HG03139 (cell line): Measurements from ENCODE around the gene OR5AR1.
"Not testable (repeated sequence)": the region's sequence is repeated elsewhere in the genome, so short reads cannot be mapped to it uniquely, and the experiment has no call there.

Experiments
- ATAC-seq: cut with Tn5 transposase; IDR thresholded peaks from one replicate; pipeline ENCODE4 v1.9.1; 2021; ENCODE audit not compliant: unreplicated experiment

Gene OR5AR1

DNA sequence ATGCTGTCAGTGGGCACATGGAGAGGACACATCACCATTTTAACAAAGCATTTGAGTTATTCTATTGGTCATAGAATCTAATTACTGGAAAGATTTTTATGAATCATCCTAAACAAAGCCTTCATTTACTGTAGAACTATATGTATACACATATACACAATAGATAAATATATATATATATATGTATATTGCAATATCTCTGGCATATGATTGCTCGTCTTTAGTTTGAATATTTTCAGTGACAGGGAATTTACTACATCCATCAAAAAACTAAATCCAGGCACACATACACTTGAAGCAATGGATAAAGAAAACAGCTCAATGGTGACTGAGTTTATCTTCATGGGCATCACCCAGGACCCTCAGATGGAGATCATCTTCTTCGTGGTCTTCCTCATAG, at the start of gene OR5AR1:
OR5AR1 (plus strand) TSS at position 301 of the 400 bp plus-strand sequence; CDS start at position 301, 0 bp downstream.
- no peak for ATAC-seq

DNA sequence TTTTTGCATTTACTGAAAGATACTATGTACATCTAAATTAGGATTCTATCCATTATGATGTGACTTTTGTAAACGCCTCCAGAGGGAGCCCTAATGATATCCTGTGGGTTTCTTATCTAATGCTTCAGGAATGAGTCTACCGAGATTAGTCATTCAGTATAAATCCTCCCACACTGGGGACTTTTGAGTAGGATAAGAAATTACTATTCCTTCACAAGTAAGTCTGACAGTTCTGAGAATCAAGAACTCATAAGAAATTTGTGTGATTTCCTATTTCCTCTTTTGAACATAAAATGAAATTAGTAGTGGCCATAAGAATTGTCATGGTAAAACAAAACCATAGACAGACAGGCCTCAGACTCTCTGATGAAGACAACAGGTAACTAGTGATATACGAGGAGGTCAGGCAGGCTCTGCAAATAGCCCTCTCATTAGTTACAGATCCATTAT, 38.8 kb upstream of the OR5AR1 start:
- no peak for ATAC-seq

DNA sequence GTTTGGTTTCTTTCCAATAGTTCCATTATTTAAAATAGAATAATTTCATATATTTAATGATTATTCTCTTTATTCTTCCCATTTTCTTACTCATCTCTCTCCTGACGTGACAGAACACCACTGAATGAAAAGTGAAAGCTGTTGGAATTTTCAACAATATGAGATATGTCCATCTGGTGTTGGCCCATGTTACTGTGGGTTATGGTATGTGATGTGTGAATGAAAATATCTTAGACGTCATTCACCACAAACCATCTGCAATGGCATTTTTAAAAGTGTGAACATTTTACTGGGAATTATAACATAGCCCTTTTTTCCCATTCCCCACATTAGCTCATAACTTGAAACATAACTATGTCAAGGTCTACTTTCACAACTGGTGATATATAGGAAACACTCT, 37.5 kb upstream of the OR5AR1 start:
- no peak for ATAC-seq

DNA sequence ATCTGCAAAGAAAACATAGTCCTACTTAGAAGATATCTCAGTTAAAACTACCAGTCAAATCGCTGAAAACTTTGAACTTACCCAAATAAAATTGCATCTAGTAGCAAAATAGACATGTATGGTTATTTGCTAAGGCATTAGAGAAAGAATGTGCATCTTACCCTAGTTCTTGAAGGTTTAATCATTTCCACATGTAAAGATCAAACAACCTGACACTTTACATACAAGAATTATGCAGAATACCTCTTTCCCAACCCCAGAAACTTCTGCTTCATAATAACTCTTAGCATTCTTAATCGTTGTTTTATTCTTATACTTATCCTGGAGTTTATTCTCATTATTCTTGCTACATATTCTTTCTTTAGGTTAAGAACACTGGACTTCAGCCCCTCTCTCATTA, 31.2 kb upstream of the OR5AR1 start:
- ATAC-seq = no peak

DNA sequence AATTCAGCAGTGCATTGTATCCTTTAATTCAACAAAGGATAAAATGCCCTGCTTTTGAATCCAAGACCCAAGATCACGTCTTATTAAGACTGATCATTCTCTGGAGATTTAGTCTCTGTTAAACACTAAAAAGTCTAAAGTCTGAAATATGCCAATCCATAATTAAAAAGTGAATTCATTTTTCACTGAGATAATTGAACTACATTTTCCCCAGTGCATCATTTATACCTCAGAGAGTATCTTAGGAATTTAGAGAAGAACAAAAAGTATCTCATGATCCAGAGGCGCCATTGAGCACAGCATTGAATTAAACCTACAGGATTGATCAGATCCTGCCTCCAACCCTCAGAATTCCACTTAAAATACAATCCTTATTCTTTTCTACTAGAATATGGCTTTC, 26.6 kb upstream of the OR5AR1 start:
- ATAC-seq = no peak

DNA sequence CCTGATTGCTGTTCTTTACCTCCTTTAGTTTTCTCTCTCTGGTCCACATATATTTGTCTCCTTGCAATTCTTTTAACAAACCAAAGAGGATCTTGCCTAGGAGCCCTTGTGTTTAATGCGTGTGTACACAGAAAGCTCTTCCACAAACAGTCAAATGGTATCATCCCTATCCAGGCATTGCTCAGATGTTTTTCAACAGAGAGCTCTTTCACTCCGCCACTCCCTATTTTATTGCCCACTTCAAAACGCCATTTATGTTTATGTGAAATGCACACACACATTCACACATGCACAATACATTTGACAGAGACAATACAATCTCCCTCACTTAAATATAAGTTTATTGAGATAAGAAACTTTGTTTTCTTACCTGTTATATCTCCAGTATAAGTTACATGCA, 26.0 kb upstream of the OR5AR1 start:
- no peak for ATAC-seq

DNA sequence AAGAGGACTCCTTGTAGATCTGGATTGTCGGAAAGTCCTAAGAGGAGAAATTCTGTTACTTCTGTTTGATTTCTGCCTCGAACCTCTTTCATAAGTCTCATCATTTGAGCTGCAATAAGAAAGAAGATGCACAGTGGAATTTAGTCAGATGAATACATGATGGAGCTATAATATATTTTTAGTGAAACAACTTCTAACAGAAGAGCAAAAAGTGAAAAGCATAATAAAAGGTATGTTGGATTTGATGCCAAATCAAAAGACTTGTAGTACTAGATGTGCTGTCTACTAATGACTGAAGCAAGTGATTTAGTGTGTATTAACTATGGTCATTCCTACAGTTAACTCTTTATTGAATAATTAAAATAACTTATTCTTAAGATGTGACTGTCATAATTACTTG, 21.1 kb upstream of the OR5AR1 start, which contains the start of gene OR5AP2:
OR5AP2 (minus strand) TSS at position 101 of the 400 bp plus-strand sequence; CDS start at position 101, 0 bp downstream.
- ATAC-seq = no peak

DNA sequence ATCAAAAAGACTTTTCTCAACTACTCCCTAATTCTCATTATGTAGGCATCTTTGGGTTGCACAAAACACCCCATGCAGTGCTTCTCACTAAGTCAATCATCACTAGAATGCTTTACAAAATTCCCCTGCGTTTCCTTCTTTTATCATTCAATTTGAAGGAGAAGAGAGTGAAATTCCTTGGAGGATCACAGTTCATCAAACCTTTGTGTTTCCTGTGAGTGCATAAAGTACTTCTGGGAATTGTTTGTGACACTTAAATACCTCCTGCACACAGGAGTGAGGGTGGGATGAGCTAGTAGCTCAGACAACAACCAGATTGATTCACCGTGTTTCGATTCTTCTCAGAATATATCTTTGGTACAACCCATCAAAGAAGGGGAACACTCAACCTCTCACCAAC, 3.7 kb upstream of the OR5AR1 start:
- ATAC-seq = no peak

DNA sequence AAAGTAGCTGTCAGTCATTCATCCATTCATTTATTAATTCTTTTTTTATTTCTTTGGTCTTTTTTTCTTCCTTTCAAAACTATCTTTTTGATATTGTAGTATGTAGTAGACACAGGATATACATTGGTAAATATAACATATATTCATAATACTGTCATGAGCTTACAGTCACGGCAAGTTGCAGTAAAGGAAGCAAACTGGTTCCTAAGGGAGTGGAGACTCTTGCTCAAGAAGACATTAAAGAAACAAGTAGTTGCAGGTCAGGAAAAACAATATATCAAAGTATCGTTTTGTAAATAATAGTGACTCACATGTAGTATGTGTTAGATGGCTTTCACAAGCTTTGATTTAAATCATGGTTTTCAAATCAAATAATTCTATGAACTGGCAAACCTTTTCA, 7.5 kb downstream of the OR5AR1 start:
- no peak for ATAC-seq

DNA sequence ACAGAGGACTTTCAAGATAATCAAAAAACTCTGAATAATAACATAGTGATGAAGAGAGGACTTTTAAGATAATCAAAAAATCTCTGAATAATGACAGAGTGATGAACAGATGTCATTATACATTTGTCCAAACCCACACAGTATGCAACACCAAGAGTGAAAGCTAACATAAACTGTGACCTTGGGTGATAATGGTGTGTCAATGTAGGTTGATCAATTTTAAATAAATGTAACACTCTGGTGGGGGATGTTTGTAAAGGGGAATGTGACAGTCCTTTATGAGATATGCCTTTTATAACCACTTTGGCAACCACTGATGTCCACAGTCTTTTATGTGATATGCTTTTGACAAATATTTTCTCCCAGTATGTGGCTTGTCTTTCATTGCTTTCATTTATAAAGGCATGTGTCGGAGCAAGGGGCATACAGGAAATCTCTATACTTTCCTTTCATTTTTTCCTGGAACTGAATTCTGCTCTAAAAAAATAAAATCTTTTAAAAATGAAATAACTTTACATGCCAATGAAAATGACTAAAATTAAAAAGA, 25.1 kb downstream of the OR5AR1 start:
- no peak for ATAC-seq

DNA sequence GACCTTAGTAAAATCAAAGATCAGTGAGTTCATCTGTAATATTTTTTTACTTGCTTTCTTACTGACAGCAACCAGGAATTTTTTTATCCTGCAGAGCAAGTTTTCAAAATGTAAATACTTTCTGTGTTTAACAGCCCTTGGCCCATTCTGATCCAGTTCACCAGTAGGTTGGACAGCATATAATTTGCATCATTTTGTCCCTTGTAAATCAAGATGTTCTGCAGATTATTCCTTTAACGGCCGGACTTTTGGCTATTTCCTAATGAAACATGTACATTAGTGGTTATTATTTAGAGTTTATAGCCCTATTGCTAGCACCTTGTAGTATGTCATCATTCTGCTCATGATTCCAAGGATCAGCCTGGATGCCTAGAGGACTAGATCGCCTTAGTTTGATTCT, 27.7 kb downstream of the OR5AR1 start:
- ATAC-seq = not testable (repeated sequence)

DNA sequence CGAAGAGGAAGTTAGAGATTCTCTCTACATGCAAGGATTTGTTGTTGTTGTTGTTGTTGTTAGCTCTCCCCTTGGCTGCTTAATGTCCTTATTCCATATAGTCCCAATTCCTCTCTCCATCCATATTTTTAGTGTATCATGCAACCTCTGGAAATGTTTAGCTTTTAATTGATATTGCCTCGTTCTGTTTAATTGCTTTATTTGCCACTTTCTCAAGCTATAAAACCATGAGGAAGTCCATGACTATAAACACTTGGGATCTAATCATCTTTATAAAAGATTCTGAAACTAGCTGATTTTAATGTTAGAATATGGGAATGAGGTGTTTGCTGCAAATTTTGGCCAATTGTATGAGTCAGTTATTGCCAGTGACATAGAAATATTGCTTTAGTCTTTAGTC, 29.9 kb downstream of the OR5AR1 start:
- no peak for ATAC-seq

DNA sequence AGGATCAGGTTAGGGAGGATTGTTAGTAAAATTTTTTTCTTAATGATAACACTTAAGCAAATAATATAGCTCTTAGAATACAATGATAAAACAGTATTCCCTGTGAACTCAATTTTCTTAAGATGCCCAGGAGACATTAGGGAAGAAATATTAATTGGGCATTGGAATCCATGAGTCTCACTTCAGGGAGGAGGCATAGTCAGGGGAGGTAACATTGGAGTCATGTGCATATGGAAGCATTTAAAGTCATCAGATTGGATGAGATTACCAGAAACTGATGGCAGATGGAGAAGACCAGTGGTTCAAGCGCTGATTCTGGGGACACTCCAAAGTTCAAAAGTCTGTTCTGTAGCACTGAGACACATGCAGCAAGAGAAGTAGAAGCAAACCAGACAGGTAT, 35.3 kb downstream of the OR5AR1 start, which contains the start of gene OR9G1:
OR9G1 (plus strand) TSS at position 301 of the 400 bp plus-strand sequence. CDS start 1,293 bp downstream, outside the sequence.
- no peak for ATAC-seq

DNA sequence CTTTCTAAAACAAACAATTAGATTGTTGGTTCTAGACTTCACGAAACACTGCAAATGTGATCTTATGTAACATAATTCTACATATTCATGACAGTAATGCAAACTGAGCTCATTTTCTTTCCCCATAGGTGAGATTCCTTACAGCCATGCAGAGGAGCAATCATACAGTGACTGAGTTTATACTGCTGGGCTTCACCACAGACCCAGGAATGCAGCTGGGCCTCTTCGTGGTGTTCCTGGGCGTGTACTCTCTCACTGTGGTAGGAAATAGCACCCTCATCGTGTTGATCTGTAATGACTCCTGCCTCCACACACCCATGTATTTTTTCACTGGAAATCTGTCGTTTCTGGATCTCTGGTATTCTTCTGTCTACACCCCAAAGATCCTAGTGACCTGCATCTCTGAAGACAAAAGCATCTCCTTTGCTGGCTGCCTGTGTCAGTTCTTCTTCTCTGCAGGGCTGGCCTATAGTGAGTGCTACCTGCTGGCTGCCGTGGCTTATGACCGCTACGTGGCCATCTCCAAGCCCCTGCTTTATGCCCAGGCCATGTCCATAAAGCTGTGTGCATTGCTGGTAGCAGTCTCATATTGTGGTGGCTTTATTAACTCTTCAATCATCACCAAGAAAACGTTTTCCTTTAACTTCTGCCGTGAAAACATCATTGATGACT, 36.9 kb downstream of the OR5AR1 start:
- ATAC-seq = no peak

DNA sequence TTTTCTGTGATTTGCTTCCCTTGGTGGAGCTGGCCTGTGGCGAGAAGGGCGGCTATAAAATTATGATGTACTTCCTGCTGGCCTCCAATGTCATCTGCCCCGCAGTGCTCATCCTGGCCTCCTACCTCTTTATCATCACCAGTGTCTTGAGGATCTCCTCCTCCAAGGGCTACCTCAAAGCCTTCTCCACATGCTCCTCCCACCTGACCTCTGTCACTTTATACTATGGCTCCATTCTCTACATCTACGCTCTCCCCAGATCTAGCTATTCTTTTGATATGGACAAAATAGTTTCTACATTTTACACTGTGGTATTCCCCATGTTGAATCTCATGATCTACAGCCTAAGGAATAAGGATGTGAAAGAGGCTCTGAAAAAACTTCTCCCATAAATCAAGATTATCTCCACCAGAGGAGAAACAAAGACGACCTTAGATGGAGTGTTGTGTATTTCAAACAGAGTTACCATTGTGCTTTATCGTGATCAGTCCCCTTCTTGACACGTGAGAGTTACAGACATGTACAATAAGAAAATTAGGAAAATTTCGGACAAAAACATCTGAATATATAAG, 37.5 kb downstream of the OR5AR1 start:
- ATAC-seq = no peak

DNA sequence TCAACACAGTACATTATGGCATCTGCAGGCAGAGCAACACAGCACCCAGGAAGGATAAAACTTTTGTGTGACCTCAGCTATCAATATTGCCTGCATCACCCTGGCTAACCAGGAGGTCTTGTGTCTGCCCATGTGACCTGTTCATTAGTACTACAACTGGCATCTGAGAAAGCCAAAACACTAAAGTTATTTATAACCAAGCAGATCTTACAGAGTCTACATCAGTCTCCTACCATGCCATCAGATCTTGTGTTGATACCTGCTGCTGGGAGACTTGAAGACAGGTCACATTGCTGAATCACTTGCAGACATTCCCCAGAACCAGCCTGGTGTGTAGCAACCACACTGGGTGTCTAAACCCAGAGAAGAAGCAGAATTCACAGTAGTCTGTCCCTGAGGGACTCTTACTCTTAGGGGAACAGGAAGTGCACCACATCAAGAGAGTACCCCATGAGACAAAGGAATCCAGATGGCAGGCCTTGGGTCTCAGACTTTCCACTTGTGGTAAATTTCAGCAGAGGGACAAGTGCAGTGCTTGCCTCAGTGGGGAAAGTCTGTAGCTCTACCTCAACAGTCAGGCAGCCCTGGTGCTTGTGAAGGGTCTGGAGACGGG, 42.4 kb downstream of the OR5AR1 start:
- ATAC-seq = no peak

DNA sequence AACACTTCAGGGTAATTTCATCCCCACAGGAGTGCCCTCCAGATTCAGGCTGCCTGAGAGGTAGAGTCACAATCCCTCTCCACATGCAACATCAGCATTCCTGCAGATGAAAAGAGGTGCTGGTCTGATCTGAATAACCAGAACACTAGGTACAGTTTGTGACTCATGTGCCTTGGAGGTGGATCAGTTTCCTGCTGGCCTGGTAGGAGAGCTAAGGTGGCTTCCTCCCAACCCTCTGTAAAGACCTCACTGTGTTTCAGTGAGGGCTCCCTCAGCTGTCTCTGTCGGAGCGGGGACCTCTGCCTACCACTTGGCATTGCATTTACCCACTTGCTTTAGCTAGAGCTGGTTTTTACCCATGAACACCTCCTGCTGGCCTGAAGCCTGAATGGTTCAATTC, 43.0 kb downstream of the OR5AR1 start:
- no peak for ATAC-seq

DNA sequence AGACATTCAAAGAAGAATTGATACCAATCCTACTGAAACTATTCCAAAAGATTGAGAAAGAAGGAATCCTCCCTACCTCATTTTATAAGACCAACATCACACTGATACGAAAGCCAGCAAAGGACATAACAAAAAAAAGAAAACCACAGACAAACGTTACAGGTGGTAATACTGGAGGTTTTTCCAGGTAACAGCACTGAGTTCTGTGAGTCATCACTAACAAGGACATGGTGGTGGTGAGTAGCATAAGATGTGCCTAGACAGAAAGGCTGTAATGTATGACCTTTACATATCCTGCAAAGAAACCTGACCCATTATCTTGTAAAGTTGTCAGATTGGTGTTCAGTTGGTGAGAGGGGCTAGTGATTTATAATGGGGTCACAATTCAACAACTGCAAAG, 50.7 kb downstream of the OR5AR1 start:
- no peak for ATAC-seq
